Measurements from ENCODE around the gene FOXL2. TPM values are rescaled to one million over a fixed set of nuclear protein-coding genes. Genes with fewer than 3 reads are reported as not detected.

Gene FOXL2
- total RNA-seq, 1 donor from 2014 or later = 0.12 TPM

- Mint-ChIP-seq H3K27me3 (peaks cover 89% of the 10 kb centered on the region), H3K9me3 (ENCODE audit: low read depth) (no peaks in the 10 kb centered on the region), H3K4me1 (ENCODE audit: low read depth) (peaks cover 14% of the 10 kb centered on the region), H3K27ac (no peak overlapping the region), H3K4me3 (ENCODE audit: low read depth) (no peak overlapping the region), H3K36me3 (ENCODE audit: insufficient read depth) (no peaks in the 10 kb centered on the region)
- TF ChIP-seq, protein P1, sequence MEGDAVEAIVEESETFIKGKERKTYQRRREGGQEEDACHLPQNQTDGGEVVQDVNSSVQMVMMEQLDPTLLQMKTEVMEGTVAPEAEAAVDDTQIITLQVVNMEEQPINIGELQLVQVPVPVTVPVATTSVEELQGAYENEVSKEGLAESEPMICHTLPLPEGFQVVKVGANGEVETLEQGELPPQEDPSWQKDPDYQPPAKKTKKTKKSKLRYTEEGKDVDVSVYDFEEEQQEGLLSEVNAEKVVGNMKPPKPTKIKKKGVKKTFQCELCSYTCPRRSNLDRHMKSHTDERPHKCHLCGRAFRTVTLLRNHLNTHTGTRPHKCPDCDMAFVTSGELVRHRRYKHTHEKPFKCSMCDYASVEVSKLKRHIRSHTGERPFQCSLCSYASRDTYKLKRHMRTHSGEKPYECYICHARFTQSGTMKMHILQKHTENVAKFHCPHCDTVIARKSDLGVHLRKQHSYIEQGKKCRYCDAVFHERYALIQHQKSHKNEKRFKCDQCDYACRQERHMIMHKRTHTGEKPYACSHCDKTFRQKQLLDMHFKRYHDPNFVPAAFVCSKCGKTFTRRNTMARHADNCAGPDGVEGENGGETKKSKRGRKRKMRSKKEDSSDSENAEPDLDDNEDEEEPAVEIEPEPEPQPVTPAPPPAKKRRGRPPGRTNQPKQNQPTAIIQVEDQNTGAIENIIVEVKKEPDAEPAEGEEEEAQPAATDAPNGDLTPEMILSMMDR (IDR thresholded peaks at IDR 0.05; ENCODE audit: unreplicated experiment) = peak; percentile 40
- DNase-seq (ENCODE audit: low spot score, unreplicated experiment) = no peak
These were observed 951 bp downstream of the FOXL2 start for GRCh38 chr3:138945709-138946662.

GRCh38 chr3:138944929-138945708 lies 1.8 kb downstream of the FOXL2 start:
- H3K36me3 Mint-ChIP-seq (ENCODE audit: insufficient read depth) = no peaks in the 10 kb centered on the region
- H3K9me3 Mint-ChIP-seq (ENCODE audit: low read depth) = no peaks in the 10 kb centered on the region
- peaks cover 11% of the 10 kb centered on the region for H3K4me1 Mint-ChIP-seq (ENCODE audit: low read depth)
- H3K27ac Mint-ChIP-seq = no peak overlapping the region
- TF ChIP-seq, protein P1 (IDR thresholded peaks at IDR 0.05; ENCODE audit: unreplicated experiment) = no peak
- H3K27me3 Mint-ChIP-seq = peaks cover 89% of the 10 kb centered on the region
- H3K4me3 Mint-ChIP-seq (ENCODE audit: low read depth) = peak overlapping the region; percentile 58
- peak; percentile 27 for DNase-seq (ENCODE audit: low spot score, unreplicated experiment)

DNA sequence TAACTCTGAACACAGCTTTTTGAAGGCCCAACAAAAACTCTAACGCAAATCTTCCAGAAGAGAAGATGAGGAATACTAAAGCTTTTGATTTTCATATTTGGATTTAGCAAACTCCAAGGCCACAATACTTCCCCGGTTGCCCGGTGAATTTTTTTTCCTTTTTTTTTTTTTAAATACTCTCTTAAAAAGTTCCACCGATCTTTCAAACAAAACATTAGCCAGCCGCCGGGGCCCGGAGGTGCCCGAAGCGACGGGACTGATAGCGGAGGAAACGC lies 2.3 kb downstream of the FOXL2 start:
- TF ChIP-seq, protein P1 (IDR thresholded peaks at IDR 0.05; ENCODE audit: unreplicated experiment) = no peak
- H3K27ac Mint-ChIP-seq = peak overlapping the region; percentile 69
- H3K36me3 Mint-ChIP-seq (ENCODE audit: insufficient read depth) = no peaks in the 10 kb centered on the region
- peaks cover 11% of the 10 kb centered on the region for H3K4me1 Mint-ChIP-seq (ENCODE audit: low read depth)
- no peak overlapping the region for H3K4me3 Mint-ChIP-seq (ENCODE audit: low read depth)
- DNase-seq (ENCODE audit: low spot score, unreplicated experiment) = no peak
- peaks cover 91% of the 10 kb centered on the region for H3K27me3 Mint-ChIP-seq
- no peaks in the 10 kb centered on the region for H3K9me3 Mint-ChIP-seq (ENCODE audit: low read depth)

DNA sequence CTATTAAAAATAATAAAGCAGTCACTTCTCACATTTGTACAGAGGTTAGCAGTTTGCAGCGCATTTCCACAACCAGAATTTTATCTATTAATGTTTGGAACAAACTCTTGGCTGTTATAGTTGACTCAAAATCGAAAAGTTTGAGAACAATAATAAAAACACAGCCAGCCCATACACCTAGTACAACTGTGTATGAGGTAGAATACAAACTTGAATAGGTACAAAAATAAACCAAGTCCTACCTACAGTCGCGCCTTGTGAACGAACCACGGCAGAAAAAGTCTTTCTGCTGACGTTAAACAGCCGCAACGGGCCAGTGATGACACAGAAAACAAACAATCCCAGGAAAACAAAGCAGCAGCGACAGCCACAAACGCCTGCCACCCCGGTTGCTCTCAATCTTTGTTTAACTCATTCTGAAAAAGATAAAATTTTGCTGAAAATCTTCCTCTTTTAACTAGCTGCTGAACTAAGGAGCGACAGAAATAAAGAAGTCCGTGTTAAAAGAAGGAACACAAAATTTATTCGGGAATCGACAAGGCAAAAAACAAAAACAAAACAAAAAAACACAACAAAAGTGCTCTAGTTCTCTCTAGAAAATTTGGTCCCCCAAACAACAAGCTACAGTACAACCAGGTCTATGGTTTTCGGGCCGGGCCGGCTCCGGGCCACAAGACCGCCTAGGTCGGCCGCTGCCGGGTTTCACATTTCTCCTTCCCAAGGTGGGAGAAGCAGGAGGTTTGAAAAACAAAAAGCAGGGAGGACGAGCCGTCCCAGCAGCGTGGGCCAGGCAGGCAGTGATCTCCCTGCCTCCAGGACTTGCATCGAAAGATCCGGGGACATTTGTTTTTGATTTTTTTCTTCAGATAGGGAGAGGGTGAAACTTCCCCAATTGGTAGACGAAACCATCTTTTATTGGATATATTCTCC lies 2.9 kb downstream of the FOXL2 start:
- TF ChIP-seq, protein P1 (IDR thresholded peaks at IDR 0.05; ENCODE audit: unreplicated experiment) = no peak
- H3K36me3 Mint-ChIP-seq (ENCODE audit: insufficient read depth) = no peaks in the 10 kb centered on the region
- peak overlapping the region; percentile 69 for H3K27ac Mint-ChIP-seq
- H3K9me3 Mint-ChIP-seq (ENCODE audit: low read depth) = no peaks in the 10 kb centered on the region
- H3K4me3 Mint-ChIP-seq (ENCODE audit: low read depth) = no peak overlapping the region
- no peak for DNase-seq (ENCODE audit: low spot score, unreplicated experiment)
- peaks cover 91% of the 10 kb centered on the region for H3K27me3 Mint-ChIP-seq
- peaks cover 9% of the 10 kb centered on the region for H3K4me1 Mint-ChIP-seq (ENCODE audit: low read depth)

All from progenitor cell of endocrine pancreas (in vitro differentiated cells).